Superior temporal gyrus (tissue), 1 donor: Measurements from ENCODE around the gene ARHGAP24.
"Not testable (repeated sequence)": the region's sequence is repeated elsewhere in the genome, so short reads cannot be mapped to it uniquely, and the experiment has no call there.

Experiments
- DNase-seq: peaks from one replicate; pipeline ENCODE4 v3.0.0-alpha.2; 2016; ENCODE audit errors: extremely low spot score

Gene ARHGAP24

DNA sequence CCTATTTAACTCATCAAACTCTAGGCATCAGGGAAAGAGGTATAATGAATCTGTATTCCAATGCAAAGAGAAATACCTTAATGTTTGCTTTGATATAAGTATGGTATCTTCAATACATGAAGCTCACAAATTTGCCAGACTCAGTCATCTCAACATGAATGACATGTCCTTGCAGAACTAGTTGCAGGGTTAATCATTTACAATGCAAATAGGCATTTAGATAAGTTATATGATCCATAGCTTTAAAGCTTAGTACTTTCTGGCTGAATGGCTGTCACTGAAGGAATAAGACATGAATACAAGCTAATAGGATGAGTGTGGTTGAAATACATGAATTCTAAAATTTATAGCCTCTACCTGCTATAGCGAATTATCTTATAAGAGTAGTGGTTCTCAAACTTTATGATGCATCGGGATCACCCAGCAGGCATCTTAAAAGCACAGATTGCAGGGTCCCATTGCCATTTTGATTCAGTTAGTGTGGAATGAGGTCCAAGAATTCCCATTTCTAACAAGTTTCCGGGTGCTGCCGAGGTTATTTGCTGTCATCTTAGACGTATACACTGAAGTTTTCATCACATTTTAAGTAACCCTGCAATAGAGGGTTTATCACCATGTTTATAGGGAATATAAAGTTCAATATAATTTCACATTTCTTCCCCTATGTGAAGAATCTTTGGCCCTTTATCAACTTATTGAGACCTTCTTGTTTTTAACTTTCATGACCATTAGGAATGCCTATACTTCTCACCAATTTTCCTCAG is 439.2 kb downstream of the ARHGAP24 start:
- no peak for DNase-seq

DNA sequence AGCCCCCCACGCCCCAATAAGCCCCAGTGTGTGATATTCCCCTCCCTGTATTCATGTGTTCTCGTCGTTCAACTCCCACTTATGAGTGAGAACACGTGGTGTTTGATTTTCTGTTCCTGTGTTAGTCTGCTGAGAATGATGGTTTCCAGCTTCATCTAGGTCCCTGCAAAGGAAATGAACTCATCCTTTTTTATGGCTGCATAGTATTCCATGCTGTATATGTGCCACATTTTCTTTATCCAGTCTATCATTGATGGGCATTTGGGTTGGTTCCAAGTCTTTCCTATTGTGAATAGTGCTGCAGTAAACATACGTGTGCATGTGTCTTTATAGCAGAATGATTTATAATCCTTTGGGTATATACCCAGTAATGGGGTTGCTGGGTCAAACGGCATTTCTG is 440.6 kb downstream of the ARHGAP24 start:
- DNase-seq = not testable (repeated sequence)

DNA sequence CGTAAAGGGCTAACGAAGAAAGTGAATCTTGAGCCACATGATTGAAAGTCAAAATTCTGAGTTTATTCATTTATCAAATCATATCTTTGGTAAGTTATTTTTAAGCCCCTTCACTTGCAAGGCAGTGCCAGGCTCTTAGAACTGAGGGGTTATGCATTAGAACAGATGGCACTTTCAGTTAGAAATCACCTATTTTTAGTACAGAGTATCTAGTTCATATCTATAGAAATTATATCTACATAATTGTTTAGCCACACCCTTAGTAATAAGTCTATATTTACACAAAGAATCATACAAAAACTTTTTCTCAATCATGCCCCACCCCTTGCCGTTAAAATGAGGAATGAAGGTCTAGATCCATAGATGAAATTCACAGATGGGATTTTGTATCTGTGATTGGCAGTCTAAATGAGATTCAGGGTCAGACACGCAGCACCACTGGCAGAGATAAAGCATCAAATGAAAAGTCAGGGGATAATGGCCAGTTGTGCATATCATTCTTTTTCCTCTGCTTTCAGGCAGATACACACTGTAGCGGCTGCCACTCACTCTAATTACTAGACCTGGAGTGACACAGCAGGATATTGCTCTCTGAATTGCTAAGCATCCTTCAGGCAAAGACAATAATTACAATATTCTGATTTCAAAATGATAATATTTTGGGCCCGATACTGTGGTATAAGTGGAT is 444.4 kb downstream of the ARHGAP24 start:
- no peak for DNase-seq

DNA sequence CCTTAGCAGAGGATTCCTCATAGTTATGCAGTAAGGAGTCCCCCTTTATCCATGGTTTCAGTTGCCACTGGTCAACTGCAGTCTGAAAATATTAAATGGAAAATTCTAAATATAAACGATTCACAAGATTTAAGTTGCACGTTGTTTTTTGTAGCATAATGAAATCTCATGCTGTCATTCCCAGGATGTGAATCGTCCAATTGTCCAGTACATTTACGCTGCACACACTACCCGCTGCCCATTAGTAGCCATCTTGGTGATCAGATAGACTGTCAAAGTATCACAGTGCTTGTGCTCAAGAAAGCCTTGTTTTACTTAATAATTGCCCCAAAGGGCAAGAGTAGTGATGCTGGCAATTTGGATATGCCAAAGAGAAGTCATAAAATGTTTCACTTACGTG is 450.1 kb downstream of the ARHGAP24 start:
- DNase-seq = no peak

DNA sequence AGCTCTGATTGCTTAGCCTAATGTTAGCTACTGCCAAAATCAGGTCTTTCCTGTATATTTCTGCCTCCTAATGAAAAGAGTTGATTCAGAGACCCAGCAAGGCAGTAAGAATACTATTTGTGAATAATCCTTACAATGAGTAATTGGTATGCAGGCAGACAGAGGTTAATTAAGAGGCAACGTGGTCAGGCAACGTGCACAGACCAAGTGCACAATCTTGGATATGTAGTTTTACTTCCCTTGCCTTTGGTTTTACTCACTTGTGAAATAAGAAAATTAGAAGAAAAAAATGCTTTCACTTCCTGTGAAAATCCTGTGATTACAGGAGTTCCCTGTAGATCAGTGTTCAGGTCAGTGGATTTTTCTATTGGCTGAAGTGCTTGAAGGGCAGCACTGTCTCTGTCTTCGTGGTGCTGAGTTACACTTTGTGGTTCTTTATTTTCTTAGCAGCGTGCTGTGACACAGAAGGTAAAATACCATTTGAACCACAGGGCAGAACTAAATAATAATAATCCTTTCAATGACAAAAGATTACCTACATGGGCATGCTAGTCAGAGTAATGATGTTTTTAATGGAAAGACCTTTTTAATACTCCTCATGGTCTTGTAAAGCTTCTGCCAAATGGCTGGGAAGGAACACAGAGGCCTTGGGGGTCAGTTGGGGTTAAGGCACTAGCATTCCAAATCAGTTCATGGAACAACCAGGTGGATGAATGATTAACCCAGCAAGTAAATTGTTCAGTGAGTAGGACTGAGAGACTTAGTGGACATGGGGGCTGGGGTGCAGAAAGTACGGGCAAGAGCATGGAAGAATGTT is 454.0 kb downstream of the ARHGAP24 start:
- DNase-seq = no peak

DNA sequence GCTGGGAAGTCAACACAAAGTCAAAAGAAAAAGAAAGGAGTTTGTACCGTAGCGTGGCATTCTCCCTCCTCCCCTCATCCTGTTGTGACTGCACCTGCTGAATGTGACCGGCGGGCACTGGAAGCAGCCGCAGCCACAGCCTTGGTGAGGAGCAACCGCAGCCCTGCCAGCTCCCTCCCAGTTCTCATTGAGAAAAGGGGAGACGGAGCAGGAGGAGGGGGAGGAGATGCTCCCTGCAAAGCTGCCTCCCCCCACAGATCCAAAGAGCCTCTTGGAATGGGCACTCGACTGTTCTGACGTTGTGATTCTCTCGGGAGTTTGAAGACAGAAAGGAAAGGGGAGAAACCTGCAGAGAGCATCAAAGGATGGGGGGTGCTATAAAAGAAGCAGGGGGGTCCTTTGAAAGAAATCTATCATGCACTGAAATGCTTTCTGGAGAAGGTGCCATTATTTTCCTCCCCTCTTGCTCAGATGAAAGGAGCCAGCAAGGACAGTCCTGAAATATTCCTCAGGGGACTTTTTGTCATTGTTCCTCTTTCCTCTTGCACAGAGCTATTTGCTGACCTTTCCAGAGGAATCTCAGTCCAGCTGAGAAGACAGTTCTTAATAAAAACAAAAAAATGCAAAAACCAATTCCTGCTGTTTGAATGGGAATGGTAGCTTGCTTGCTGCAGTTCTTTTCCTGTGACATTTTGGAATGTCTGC is 455.2 kb downstream of the ARHGAP24 start:
- no peak for DNase-seq

DNA sequence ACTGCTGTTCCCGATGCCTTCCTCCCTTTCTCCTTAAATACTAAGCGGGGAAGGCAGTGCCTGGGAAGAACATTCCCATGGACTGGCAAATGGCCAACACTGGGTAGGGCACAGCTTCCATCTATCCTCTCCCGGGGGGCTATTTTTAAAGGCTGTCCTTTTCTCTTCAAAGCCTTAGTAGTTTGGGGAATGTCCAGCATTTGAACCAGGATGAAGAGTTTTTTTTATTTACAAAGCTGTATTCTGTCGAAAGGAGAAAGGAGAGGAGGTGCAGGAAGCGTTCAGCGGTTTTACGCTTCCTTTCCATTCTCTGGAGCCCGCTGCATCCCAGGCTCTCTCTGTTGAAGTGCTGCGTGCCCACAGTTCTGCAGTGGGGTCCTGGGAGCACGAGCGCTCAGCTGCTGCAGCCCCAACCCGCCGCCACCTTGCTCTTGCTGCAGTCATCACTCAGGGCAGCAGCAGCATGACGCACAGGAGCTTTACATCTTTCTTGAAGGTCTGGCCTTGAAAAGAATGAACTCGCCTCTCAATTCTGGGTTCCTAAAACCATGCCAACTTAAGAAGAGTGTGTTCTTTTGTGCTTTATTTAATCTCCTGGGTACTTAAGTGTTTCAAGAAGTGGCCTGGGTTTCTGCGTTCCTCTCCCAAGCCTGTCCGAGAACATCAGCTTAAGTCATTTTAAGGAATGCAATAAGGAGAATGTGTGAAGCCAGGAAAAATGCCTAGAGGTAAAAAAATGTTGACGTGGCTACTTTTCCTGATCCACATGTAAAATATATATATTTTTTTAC is 457.7 kb downstream of the ARHGAP24 start:
- DNase-seq = no peak

DNA sequence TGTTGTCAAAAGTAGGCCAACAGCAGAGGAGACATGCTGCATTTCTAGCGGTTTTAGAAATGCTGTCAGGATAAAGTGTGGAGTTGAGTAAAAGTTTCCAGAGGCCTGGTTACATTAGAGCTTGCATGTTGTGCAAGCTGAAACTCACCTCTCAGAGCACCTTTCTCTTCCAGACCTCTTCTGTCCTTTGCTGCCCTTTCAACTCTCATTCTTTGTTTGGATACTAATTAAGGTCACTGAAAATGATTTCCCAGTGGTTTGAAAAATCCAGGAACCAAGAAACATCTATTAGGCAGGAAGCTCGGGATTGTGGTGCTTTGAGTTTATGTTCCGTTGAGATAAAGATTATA is 458.3 kb downstream of the ARHGAP24 start:
- DNase-seq = no peak

DNA sequence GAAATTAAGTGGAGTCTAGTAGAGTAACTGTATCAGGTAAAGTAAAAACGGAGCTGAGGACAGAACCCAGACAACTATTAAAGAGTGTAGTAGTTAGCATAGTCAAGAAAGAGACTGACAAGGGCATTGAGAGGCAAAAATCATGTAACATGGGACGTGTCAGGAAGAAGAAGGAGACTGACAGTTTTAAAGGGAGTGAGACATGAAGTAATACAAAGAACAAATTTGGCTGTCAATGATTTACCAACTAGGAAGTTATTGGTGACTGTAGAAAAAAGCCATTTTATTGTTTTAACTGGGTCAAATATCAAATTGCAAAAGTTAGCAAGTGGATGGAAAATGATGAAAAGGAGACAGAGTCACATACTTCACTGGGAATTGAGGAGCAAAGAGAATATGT is 462.6 kb downstream of the ARHGAP24 start:
- DNase-seq = no peak

DNA sequence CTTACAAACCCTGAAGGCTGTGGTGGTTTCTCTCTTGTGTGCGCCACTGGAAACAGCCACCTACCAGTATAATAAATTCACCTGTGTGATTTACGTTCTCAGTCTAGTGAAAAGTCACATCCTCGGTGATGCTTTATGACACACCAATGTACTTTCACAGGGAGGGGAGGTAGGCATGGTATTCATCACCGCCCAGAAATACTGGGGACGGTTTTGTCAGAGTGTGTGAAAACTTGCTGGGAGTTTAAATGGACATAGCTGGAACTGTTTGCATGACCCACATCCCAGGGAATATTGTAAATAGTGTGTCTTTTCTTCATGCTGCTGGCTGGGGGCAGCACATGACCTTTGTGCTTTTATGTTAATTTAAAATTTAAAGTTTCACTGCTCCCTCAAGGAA is 463.1 kb downstream of the ARHGAP24 start:
- DNase-seq = no peak

DNA sequence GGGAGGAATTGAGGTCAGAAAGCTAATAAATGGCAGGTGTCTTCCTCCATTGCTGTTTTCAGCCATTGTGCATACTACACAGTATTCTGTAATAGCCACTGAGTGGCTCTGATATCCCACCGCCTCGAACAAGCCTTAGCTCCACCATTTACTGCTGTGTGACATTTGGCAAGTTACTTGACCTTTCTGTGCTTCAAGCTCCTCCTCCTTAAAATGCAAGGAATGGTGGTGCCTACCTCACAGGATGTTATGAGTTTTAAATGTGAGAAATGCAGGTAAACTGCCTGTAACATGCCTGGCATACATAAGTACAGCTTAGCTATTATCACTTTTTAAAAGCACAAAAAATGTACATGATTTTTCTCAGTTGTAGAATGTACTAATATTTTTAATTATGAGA is 464.0 kb downstream of the ARHGAP24 start:
- DNase-seq = no peak

DNA sequence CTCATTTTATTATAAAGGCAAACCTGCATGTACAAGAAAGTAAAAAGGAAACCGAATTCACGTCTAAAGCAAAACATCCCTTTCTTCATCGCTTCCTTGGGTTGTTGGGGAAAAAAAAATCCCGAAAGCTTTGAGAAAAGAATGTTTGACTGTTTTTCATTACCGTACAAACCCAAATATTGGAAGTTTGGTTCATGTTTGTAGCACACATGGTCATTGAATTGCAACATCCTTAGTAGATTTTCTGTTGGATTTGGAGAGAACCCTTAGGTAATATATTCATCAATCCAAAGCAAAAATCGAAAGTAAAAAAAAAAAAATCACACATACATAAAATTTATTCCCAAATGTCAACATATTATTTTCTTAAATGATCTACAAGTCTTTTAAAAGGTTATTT is 464.6 kb downstream of the ARHGAP24 start:
- no peak for DNase-seq

DNA sequence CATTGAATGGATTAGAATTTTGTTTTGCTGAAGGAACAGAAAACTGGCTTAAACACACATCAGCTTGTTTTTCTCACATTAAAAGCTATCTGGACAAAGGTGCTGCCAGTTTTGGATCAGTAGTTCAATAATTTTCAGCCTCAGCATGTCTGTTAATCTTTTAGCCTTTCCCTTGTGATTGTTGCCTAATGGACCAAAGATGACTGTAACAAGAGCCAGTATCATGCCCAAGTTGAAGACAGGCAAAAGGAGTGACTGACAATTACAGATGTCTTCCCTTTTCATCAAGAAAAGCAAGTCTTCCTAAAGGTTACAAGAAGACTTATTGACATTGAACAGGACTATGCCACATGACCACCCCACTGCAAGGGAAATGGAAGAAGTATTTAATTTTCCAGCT is 465.2 kb downstream of the ARHGAP24 start:
- no peak for DNase-seq

DNA sequence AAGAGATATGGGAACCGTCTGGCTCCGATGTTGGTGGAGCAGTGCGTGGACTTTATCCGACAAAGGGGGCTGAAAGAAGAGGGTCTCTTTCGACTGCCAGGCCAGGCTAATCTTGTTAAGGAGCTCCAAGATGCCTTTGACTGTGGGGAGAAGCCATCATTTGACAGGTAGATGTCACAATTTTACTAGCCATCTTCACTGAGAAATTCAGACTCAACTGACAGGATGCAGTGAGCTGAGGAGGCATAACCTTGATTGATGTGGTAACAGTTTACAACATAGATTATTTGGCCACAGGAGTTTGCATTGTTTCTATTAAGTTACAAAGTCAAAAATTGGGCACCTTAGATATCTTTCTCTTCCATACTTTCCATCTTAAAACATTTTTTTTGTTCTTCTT is 467.2 kb downstream of the ARHGAP24 start:
- no peak for DNase-seq

DNA sequence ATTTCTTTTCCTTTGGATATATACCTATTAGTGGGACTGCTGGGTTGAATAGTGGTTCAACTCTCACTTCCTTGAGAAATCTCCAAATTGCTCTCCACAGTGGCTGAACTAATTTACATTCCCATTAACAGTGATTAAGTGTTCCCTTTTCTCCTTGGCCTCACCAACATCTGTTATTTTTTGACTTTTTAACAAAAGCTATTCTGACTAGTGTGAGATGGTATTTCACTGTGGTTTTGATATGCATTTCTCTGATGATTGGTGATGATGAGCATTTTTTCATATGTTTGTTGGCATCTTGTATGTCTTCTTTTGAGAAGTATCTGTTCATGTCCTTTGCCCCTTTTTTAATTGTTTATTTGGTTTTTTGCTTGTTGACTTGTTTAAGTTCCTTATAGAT is 471.9 kb downstream of the ARHGAP24 start:
- no peak for DNase-seq

DNA sequence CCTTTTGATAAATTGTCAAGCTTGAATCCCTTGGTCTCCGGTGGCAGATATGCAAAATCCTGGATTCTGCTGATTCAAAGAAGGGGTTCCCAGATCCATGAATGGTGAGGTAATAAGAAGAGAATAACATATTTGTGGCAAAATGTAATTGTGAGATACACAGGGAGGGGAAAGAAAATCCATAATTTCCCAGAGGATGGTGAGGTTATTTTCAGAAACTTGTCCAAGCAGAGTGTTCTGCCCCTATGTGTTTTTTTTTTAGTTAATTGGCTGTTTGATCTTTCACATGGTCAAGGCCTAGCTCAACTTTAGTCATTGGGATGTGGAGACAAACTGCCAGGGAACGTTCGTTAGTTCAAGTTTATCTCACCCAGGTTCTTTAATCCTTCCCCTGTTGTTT is 476.1 kb downstream of the ARHGAP24 start:
- no peak for DNase-seq

DNA sequence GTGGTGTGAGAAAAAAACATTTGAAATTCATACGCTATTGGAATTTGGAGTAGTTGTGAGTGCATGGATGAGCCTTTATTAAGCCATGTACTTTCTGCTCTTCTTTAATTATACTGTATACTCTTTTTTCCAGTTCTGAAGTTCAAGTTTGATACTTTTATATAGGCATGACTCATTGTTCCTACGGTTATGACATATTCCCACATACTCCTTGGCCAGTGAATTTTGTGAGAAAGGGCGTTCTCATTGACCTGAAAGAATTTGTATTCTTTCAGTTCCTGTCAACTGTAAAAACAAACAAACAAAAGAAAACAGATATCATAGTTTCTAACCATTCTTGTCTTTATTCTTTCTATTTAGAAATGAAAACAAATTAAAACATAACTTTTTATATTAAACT is 477.6 kb downstream of the ARHGAP24 start:
- DNase-seq = no peak

DNA sequence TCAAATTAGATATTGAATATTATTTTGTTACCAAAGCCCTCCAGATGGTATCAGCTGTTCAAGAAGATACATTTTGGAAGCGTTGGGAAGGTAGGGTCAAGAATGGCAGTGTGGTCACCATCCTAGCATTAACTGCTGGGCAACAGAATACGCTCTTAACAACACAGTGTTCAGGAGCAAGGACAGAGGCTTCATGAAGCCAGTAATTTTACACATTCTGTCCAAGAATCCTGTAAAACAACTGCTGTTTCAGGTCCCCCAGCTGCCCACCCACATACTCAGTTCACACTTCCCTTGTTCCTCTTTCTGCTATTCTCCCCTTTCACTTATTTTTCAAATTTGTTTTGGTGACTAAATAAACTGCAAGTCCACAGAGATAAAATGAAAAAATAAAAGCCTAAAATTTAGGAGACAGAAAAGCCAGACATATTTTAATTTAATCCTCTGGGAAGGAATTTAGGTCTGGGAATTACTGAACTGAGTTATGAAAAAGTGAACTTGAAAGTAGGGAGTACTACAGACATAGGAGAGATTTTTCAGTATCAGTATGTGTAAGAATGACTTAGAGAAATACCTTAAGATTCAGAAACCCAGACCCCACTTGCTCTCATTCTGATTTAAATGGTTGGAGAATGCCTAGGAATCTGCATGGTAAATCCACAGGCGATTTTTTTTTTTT is 478.2 kb downstream of the ARHGAP24 start:
- DNase-seq = no peak

DNA sequence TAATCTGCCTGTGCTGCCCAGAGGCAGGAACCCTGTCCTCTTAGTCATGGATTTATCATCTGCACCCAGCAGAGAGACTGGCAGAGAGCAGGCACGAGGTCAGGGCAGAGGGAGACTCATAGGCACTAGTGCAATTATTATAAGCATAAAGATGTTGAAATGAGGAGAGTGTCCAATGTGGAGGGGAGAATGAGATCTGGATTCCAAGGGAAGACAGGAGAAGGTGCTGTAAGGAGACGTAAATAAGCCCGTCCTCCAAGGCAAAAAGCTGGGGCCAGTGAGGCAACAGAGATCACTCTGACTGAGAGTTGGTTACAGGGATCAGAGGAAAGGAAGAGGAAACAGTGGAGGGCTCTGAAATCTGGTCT is 478.7 kb downstream of the ARHGAP24 start:
- DNase-seq = no peak

DNA sequence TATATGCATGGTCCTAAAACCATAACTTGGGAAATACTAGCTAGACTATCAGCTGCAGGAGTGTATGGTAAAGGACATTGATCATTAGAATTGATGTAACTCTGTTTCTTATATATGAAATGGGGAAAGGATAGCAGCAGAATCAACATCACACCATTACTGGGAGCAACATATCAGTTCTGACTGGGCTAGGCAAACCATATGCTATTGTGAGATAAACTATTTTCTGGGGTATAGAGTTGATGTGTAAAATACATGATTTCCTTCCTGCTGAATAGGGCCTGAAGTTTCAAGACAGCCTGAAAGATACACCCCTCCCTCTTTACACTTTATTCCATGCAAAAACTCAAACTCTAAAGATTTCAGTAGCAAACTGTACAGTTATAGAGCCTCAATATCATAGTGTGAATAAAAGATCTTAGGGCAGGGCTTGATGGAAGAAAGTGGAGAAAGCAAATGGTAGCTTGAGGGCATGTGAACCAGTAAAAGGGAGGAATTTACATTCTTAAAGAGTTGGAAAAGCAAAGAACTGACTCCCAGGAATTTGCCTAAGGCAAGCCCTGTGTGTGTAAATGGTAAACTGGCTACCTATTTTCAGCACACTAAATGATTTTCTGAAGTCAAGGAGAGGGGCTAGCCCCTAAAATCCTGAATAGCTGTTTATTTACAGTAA is 480.8 kb downstream of the ARHGAP24 start:
- no peak for DNase-seq
